Left forelimb (tissue), 1 donor: ENCODE data around the gene RPL36.
"Not testable (repeated sequence)": the region's sequence is repeated elsewhere in the genome, so short reads cannot be mapped to it uniquely, and the experiment has no call there.

Experiments
- DNase-seq: peaks from one replicate; pipeline ENCODE4 v3.0.0-alpha.2; 2018; ENCODE audit warnings: low spot score

RPL36 gene

DNA sequence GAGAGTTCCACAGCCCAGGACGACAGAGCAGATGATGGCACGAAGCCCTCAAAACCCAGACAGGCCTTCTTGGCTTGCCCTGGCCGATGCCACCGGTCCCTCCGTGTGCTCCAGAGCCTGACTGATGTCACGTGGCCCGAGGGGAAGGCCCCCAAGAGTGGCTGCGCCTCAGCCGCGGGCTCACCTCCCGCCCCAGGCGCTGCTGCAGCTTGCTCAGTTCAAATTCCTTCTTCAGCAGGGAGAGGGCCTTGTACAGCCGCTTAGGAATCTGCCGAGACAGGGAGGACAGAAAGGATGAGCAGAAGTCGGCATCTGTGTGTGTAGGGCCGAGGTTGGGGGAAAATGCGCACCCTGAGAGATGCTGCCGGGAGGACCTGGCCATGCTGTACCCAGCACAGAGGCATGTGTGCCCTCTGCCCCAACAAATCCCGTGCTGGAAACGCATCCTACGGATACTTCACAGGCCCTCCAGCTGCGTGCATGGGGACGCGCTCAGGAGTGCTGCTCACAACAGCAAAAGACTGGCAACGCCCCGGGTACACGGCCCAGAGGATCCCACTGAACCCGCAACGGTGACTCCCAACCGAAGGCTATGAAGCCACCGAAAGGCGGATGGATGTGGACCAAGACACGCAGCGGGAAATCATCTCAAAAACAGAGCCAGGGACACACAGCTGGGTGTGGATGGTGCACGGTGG lies 16.9 kb downstream of the RPL36 start:
- DNase-seq, result no peak

DNA sequence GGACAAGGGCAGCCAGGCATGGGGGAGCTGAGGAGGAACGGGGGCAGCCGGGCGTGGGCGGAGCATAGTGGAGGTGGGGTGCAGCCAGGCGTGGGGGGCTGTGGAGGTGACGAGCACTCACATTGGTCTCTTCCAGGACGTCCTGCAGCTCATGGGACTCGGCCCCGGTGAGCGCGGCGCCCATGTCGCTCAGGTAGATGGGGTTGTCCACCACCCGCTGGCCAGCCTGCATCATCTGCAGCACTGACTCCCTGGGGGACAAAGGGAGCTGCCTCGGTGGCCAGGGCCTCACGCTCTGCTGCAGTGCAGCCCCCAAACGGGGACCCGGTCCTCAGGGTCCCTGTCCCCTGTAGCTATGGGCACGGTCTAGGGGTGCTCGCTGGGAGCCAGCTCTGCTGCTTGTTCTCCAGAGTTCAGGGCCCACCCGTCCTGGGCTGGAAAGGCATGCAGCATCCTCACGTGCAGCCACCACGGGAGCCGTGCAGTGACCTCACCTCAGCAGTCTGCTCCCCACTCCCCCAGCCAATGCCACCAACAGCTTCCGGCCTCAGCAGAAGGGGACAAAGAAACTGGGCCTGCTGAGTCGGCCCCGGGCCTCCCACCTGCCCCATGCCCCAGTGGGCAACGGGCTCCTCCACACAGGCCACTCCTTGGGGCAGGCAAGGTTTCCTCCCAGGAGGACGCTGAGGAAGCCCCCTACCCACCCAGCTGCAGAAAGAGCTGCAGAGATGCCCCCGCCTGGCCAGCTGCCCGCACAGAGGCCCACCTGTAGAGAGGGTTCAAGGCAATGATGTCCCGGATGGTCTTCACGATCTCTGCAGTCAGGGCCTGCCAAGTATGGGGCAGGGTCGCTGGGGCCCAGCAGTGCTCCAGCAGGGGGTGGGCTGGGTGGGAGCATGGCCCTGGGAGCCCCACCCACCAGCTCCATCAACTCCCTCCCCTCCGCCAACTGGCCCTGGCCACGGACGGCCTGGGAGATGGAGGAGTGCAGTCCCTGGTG lies 17.8 kb downstream of the RPL36 start:
- DNase-seq, result no peak

DNA sequence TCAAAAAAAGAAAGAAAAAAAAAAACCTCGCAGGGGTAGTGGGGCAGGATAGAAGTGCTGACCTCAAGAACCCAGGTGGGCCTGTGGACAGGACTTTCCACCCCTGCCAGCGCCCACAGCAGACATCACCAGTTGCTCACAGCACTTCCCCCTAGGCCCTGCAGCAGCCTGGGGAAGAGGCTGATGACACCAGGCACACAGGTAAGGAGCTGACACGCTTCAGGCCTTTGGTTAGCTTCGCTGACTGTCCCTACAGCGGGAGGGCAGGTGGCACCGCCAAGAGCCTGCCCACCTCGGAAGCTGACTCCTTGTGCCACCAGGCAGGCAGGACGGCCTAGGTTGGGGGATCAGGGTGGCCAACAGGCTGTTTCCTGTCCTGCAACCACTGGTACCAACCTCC lies 20.9 kb downstream of the RPL36 start:
- no peak for DNase-seq

DNA sequence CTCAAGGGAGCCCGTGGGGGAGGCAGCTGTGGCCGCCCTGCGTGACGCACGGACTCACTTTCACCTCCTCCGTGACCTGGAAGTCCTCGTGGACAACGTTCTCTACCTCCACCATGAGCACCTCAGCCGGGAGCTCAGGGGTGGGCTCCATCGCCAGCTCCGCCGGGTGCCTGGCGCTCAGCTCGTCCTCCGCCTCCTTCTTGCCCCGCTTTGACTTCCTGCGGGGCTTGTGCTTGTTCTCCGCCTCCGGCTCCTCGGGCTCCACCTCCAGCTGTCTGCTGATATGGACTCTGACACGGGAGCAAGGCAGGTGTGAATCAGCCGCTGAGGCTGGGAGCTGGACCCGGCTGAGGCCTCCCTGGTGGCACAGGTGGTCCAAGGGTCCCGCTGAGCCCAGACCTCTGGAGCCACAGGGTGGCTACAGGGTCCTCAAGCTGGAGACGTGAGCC lies 21.6 kb downstream of the RPL36 start:
- DNase-seq, result no peak

DNA sequence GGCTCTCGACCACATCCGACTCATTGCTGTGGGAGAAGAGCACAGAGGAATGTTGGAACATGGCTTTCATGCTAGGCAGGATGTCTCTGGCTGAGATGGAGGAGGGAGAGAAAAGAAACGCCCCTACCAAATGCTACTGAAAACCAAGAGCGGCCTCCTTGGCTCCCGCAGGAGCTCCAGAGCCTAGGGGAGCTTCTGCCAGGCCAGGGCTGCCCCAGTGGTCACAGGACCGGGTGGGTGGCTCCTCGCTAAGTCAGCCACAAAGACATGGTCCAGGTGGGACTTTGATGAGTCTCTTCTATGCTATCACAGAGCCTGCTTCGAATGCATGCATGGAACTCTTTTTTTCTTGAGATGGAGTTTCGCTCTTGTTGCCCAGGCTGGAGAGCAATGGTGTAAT lies 23.1 kb downstream of the RPL36 start:
- DNase-seq, result no peak

DNA sequence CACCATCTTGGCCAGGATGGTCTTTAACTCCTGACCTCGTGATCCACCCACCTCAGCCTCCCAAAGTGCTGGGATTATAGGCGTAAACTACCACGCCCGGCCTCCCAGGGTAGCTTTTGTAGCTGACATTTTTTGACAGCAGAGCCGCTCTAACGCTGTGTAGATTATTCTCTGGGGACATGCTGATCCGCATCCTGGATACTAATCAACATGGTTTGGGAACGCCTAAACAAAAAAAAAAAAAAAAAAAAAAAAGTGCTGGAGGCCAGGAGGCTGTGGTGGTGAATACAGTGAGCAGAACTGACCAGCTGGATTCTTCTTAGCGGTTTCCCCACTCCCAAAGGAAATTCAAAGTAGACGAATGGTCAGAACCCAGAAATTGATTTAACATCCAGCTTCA lies 24.7 kb downstream of the RPL36 start:
- DNase-seq, result no peak

DNA sequence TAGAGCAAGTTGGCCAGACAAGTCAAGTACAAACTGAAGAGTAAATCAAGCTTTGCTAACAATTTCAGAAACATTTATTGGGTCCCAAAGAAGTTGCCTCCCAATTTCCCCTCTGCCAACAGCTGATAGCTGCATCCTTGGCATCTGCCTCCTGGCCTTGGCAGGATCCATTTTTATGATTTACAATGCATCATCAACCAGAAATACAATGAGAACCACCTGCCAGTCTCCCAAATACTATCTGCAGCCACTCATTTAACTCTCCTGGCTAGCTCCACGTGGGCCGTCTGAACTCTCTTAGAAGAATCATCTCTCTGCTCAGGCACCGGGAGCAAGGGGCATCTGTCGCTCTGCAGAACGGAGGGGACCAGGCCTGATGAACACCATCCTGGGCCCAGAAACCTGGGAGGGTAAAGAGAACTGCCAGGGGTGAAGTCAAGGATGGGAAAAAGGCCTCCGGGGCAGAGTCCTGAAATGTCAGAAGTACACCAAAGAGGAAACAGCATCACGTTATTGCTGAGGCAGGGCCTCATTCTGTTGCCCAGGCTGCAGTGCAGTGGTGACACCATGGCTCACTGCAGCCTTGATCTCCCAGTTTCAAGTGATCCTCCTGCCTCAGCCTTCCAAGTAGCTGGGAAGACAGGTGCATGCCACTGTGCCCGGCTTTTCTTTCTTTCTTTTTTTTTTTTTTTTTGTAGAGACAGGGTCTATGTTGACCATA lies 27.3 kb downstream of the RPL36 start:
- DNase-seq, result no peak

DNA sequence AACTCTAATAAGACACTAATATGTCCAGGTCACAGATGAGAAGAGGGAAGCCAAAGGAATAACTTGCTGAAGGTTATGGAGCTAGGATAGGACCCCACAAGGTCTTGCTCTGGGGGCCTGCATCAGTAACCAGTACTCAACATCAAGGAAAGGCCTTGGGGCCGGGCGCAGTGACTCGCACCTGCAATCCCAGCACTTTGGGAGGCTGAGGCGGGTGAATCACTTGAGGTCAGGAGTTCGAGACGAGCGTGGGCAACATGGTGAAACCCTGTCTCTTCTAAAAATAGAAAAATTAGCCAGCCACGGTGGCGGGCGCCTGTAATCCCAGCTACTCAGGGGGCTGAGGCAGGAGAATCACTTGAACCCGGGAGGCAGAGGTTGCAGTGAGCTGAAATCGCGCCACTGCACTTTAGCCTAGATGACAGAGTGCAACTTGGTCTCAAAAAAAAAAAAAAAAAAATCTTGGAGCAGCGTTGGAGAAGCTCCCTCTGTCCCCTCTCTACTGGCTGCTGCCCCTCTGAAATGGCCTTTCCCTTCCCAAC lies 28.0 kb downstream of the RPL36 start:
- DNase-seq, result no peak

DNA sequence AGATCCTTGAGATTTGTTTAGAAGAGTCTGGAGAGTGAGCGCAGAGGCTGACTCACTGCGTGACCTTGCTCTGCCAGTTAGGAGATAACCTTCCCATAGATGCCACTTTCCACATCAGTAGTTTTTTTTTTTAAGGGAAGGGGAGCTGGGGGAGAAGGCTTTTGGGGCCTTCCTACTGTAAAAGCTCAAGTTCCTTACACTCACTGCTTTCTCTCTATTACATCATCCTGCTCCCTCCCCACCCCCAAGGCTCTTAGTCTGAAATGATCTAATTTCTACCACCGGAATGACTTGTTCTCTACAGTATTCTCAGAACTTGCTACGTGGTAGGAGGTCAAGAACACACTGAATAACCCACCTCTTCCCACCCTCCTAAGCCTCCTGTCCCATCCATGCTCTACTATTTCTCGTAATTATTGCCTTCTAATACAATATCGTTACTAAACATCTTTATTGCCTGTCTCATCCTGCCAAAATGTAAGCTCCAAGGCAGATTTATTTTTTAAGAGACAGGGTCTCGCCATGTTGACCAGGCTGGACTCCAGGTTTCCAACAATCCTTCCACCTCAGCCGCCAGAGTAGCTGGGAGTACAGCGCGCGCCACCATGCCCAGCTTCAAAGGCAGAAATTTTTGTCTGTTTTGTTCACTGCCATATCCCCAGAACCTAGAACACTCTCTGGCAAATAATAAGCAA lies 28.6 kb downstream of the RPL36 start:
- no peak for DNase-seq

DNA sequence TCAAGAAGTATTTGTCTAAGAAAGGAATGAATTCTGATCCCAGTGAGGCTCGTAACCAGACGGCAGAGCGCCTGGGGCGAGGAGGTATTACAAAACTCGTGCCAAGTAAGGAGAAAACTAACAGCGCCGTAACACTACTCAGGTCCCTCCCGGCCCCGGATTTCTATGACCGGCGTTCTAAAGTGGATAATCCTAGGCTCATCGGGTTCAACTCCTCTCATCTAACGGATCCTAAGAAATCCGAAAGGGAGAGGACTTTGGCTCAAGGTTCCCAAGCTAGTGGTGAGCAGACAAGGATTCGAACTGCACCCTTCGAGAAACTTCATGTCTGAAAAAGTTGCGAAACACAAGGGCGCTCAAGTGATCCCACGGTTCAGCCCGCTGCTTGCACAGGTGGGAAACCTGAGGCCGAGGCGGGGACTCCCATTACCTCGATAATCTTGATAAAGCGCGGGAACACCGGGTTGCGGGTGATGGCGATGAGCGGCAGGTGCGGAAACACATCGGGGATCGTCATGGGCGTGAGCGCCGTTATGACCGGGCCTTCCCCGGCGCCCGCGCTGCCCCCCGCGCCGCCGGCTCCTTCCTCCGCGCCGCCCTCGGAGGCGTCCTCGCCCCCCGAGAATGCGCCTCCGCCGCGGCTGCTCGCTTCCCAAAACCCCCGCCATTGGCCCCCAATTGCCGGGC lies 29.3 kb downstream of the RPL36 start:
- no peak for DNase-seq

DNA sequence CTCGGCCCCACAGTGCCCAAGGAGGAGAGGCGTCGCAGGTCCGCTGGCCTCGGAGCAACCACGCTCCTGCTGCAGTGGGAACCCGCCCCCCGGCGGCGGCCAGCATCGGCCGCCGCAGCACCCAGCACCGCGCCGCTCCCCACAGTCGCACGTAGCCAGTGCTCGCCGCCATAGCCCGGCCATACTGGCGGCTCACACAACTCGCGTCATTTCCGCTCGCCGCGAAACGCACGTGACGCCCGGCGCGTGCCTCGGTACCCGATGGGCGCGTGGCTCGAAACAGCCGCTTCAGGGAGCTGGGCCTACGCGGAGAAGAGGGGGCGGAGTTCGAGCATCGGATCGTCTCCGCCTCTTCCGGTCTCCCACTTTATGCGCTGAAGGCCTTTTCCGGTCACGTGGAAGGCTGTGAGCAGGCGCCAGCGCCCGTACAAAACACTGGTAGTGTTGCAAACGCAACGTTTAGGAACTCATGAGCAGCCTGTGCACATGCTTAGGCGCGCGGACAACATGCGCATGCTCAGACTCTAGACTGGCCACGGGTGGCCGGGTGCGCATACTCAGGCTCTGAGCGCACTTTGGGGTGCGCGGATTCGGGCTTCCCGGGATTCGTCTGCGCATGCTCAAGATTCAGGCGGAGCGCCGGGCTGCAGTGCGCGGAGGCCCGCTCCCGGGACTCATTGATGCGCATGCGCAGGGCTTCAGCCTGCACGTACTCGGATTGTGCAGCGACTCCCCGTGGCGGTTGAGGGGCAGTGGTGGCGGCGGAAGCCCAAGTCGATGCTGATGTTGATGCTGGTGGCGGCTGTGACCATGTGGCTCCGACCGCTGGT lies 30.1 kb downstream of the RPL36 start, which contains the start of the genes CATSPERD and LONP1:
TSS of gene CATSPERD (plus strand) at position 677 of the 830 bp plus-strand sequence. CDS start at position 778, 101 bp downstream.
TSS of gene LONP1 (minus strand) at position 186 of the 830 bp plus-strand sequence. CDS start at position 172, 14 bp downstream.
- DNase-seq, result peak; percentile 99

DNA sequence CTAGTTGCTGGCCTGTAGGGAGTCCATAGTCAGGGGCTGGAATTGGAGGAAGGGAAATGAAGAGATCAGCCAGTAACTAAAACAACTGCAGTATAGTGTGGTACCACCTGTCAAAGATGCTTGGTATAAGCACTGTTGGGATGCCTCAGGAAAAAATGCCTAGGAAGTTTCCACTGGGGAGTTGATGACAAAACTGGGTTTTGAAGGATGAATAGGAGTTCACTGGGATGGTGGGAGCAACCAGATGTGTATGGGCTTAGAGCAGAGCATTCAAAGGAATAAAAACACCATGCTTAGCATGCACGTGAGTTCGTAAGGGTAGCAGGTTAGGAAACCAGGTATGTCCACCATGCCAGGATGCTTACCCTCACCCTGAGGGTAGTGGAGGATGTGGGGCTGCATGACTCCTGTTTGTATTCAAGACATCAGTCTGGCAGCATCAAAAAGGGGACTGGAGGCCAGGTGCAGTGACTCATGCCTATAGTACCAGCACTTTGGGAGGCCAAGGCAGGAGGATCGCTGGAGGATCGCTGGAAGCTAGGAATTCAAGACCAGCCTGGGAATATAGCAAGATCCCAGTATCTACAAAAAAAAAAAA lies 37.5 kb downstream of the RPL36 start:
- no peak for DNase-seq

DNA sequence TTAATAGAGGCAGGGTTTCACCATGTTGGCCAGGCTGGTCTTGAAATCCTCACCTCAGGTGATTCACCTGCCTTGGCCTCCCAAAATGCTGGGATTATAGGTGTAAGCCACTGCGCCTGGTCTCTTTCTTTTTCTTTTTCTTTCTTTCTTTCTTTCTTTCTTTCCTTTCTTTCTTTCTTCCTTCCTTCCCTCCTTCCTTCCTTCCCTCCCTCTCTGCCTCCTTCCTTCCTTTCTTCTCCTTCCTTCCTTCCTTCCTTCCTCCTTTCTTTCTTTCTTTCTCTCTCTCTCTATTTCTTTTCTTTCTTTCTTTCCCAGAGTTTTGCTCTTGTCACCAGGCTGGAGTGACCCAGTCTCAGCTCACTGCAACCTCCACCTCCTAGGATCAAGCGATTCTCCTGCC lies 43.1 kb downstream of the RPL36 start:
- DNase-seq, result not testable (repeated sequence)

DNA sequence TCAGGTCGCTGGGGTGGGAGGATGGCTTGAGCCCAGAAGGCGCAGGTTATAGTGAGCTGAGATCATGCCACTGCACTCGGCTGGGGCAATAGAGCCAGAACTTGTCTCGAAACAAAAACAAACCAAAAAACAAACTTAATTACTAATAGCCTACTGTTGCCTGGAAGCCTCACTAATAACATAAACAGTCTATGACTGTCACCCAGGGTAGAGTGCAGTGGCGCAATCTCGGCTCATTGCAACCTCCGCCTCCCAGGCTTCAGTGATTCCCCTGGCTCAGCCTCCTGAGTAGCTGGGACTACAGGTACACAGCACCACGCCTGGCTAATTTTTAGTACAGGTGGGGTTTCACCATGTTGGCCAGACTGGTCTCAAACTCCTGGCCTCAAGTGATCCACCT lies 48.3 kb downstream of the RPL36 start:
- DNase-seq, result no peak
